HepG2 (cell line): Measurements from ENCODE around the gene RNF175. TPM values are rescaled to one million over a fixed set of nuclear protein-coding genes. Genes with fewer than 3 reads are reported as not detected.

ENCODE experiments used
- GLI4 ChIP-seq: sonication (generic); formaldehyde crosslinking; IDR thresholded peaks from 2 replicates; pipeline ENCODE4 v1.5.1; 2020; ENCODE audit warnings: missing genetic modification reagents, mild to moderate bottlenecking, moderate library complexity, borderline replicate concordance
- NCOA5 ChIP-seq: sonication (generic); formaldehyde crosslinking; IDR thresholded peaks from 2 replicates; pipeline ENCODE4 v1.4.0; 2020; ENCODE audit warnings: missing genetic modification reagents
- PHF5A ChIP-seq: IDR thresholded peaks from one replicate; pipeline ENCODE4 v1.6.1; 2018; ENCODE audit warnings: low read depth, missing genetic modification reagents; ENCODE audit not compliant: unreplicated experiment
- RAD21 ChIP-seq: fragments of 450-650 bp; formaldehyde crosslinking; IDR thresholded peaks from 2 replicates; pipeline ENCODE4 v1.5.0; 2020; ENCODE audit warnings: mild to moderate bottlenecking
- ZNF207 ChIP-seq: fragments of 450-650 bp; IDR thresholded peaks from 2 replicates; pipeline ENCODE4 v1.6.1; 2016; ENCODE audit warnings: antibody characterized with exemption, borderline replicate concordance
- ZNF292 ChIP-seq: sonication (generic); formaldehyde crosslinking; IDR thresholded peaks from 2 replicates; pipeline ENCODE4 v1.8.1; 2022; ENCODE audit warnings: mild to moderate bottlenecking, low read depth, missing genetic modification reagents, borderline replicate concordance
- ZNF652 ChIP-seq: IDR thresholded peaks from 2 replicates; pipeline ENCODE4 v1.6.1; 2016; ENCODE audit warnings: low read depth, borderline replicate concordance
- ZNF674 ChIP-seq: sonication (generic); formaldehyde crosslinking; IDR thresholded peaks from 2 replicates; pipeline ENCODE4 v1.5.0; 2020; ENCODE audit warnings: low read depth, mild to moderate bottlenecking, missing genetic modification reagents
- polyA plus RNA-seq, 8 experiments: library from polyadenylated mRNA; depleted of rRNA in 3 of 8; stranded (reverse) in 7 of 8; unstranded in 1 of 8; fragments of >200 nt; fragmentation: Illumina TruSeq in 4 of 8; extraction: Trizol in 4 of 8; gene quantifications; 2 replicates each; pipeline versions ENCODE4 v1.2.1 to v1.2.3, GENCODE V29; 2011 to 2016; ENCODE audit warnings: low read depth in 4 of 8, missing spikeins in 1 of 8, mixed read lengths in 1 of 8; ENCODE audit not compliant: insufficient read depth in 1 of 8
- total RNA-seq, 5 experiments: library from RNA; depleted of rRNA; stranded (reverse); fragments of >200 nt; fragmentation: Illumina TruSeq; extraction: Trizol; gene quantifications; 2 replicates each; pipeline ENCODE4 v1.2.3, GENCODE V29; 2016; ENCODE audit warnings: low read depth in 1 of 5
- TF ChIP-seq, protein P1 (sequence below): sonication (generic); formaldehyde crosslinking; IDR thresholded peaks from 2 replicates; pipeline ENCODE4 v1.5.0; 2020; ENCODE audit warnings: missing genetic modification reagents
- TF ChIP-seq, protein P2 (sequence below): IDR thresholded peaks from 2 replicates; pipeline ENCODE4 v1.6.1; 2016; ENCODE audit warnings: missing biosample characterization, missing genetic modification reagents, low read depth

The RNF175 gene
- total and polyA plus RNA-seq, 2 of the 13 experiments (the other 11 are each of a cell fraction or from before 2014, with no cell fraction given), result not detected

GRCh38 chr4:153763404-153763803 lies 3.6 kb upstream of the RNF175 start (continued):
- TF ChIP-seq, protein P1, sequence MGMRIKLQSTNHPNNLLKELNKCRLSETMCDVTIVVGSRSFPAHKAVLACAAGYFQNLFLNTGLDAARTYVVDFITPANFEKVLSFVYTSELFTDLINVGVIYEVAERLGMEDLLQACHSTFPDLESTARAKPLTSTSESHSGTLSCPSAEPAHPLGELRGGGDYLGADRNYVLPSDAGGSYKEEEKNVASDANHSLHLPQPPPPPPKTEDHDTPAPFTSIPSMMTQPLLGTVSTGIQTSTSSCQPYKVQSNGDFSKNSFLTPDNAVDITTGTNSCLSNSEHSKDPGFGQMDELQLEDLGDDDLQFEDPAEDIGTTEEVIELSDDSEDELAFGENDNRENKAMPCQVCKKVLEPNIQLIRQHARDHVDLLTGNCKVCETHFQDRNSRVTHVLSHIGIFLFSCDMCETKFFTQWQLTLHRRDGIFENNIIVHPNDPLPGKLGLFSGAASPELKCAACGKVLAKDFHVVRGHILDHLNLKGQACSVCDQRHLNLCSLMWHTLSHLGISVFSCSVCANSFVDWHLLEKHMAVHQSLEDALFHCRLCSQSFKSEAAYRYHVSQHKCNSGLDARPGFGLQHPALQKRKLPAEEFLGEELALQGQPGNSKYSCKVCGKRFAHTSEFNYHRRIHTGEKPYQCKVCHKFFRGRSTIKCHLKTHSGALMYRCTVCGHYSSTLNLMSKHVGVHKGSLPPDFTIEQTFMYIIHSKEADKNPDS, result no peak
- TF ChIP-seq, protein P2, sequence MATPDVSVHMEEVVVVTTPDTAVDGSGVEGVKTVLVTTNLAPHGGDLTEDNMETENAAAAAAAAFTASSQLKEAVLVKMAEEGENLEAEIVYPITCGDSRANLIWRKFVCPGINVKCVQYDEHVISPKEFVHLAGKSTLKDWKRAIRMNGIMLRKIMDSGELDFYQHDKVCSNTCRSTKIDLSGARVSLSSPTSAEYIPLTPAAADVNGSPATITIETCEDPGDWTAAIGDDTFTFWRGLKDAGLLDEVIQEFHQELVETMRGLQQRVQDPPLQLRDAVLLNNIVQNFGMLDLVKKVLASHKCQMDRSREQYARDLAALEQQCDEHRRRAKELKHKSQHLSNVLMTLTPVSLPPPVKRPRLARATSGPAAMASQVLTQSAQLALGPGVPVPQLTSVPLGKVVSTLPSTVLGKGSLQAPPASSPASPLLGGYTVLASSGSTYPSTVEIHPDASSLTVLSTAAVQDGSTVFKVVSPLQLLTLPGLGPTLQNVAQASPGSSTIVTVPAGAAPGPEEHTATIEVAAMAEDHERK (CRISPR knock-in tag), result no peak
- TF ChIP-seq PHF5A (CRISPR knock-in tag), result no peak
- TF ChIP-seq ZNF292 (CRISPR knock-in tag), result no peak
- TF ChIP-seq RAD21 (CRISPR knock-in tag), result no peak
- no peak for TF ChIP-seq ZNF674 (CRISPR knock-in tag)
- no peak for TF ChIP-seq GLI4
- no peak for TF ChIP-seq ZNF652 (CRISPR knock-in tag)
- no peak for TF ChIP-seq ZNF207
- no peak for TF ChIP-seq NCOA5 (CRISPR knock-in tag)
